ENCODE results near the gene SOX3. TPM values are rescaled to one million over a fixed set of nuclear protein-coding genes. Genes with fewer than 3 reads are reported as not detected.

Gene SOX3
- total RNA-seq, 4 donors from 2014 or later: 0.11 to 0.13 TPM; not detected in 2

DNA sequence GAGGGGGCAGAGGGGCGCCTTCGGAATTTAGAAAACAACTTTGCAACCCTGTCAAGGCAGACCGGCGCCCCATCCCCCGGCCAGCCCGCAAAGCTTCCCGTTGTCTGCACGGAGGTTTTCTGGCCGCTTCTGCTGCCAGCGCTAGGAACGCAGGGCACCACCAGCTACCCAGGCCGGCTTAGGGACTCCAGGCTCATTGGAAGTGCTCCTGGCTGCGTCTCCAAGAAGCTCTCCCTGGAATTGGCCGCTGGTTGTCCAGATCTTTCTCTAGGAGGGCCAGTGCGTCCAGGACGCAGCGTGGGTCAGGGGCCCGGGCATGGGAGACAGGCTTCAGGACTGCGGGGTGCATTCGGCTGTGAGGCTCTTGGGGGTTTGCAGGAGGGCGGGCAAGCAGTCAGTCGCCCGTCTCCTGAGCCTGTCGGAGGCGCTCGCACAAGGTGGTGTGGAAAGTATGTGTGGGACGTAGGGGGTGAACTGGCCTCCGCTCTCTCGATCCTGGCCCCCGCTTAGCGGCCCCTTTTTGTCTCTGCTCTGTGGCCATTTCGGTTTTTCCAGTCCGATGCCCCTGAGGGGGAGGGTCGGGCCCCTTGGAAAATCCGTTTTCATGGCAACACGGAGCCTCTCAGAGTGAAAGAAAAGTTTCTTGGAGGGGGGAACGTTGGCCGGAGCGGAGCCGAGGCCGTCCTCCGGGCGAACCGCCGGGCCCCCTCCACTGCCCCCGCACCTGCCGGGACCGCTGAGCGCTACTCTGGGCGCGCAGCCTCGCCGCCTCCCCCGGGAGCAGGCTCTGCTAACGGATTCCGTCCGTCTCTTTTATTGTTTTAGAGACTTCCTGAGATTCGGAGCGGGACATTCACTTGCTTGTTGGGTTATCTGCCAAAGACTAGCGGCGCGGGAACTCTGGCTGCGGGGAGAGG, 810 bp upstream of the SOX3 start:
- Histone ChIP-seq H3K9me3 (no peaks in the 10 kb centered on the region), H3K4me1 (peaks cover 5 to 14% of the 10 kb centered on the region in 2 donors), H3K27ac (no peak overlapping the region), H3K36me3 (no peaks in the 10 kb centered on the region), H3K27me3 (peaks cover 60 to 92% (median 82%) of the 10 kb centered on the region in 3 donors), H3K4me3 (no peak overlapping the region)
- DNase-seq (no peak), ATAC-seq (no peak)
- intact Hi-C loops (cut with DNase I; ENCODE audit: low total_unique reads): loop anchor here (5.0 to 10.0 kb wide), 2 partner anchors 71 to 448 kb away; no protein-coding TSS in a partner anchor
- in situ Hi-C loops (cut with MboI; ENCODE audit: low sequenced_read_pairs in 4 of 4): no loop called here
- no peak for TF ChIP-seq POLR2A (IDR thresholded peaks at IDR 0.05)
- TF ChIP-seq, protein P1, sequence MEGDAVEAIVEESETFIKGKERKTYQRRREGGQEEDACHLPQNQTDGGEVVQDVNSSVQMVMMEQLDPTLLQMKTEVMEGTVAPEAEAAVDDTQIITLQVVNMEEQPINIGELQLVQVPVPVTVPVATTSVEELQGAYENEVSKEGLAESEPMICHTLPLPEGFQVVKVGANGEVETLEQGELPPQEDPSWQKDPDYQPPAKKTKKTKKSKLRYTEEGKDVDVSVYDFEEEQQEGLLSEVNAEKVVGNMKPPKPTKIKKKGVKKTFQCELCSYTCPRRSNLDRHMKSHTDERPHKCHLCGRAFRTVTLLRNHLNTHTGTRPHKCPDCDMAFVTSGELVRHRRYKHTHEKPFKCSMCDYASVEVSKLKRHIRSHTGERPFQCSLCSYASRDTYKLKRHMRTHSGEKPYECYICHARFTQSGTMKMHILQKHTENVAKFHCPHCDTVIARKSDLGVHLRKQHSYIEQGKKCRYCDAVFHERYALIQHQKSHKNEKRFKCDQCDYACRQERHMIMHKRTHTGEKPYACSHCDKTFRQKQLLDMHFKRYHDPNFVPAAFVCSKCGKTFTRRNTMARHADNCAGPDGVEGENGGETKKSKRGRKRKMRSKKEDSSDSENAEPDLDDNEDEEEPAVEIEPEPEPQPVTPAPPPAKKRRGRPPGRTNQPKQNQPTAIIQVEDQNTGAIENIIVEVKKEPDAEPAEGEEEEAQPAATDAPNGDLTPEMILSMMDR (IDR thresholded peaks at IDR 0.05 in 4 of 5, conservative IDR thresholded peaks at IDR 0.05 in 1 of 5): no peak

GRCh38 chrX:140503714-140504351, 1.0 kb downstream of the SOX3 start:
- Histone ChIP-seq H3K4me3 (peak overlapping the region; percentile 21 to 36 (median 27)), H3K27me3 (peaks cover 54 to 80% (median 71%) of the 10 kb centered on the region in 3 donors), H3K36me3 (no peaks in the 10 kb centered on the region), H3K27ac (no peak overlapping the region), H3K9me3 (no peaks in the 10 kb centered on the region), H3K4me1 (peaks cover 5 to 14% of the 10 kb centered on the region in 2 donors)
- in situ Hi-C loops (cut with MboI; ENCODE audit: low sequenced_read_pairs in 4 of 4) (no loop called here), intact Hi-C loops (cut with DNase I; ENCODE audit: low total_unique reads) (loop anchor here (10.0 kb wide), 1 partner anchor 69 kb away; no protein-coding TSS in a partner anchor)
- ATAC-seq (peak; percentile 47 to 49), DNase-seq (no peak)
- TF ChIP-seq, protein P1 (IDR thresholded peaks at IDR 0.05 in 4 of 5, conservative IDR thresholded peaks at IDR 0.05 in 1 of 5): no peak
- TF ChIP-seq POLR2A (IDR thresholded peaks at IDR 0.05): no peak

- H3K27me3 ChIP-seq: peaks cover 52 to 74% (median 67%) of the 10 kb centered on the region in 3 donors
Measured at GRCh38 chrX:140503238-140503601, 1.6 kb downstream of the SOX3 start.

GRCh38 chrX:140502491-140503237, 2.2 kb downstream of the SOX3 start:
- no peak for ATAC-seq
- in situ Hi-C loops (cut with MboI; ENCODE audit: low sequenced_read_pairs in 4 of 4): no loop called here
- H3K27ac ChIP-seq: no peak overlapping the region
- H3K27me3 ChIP-seq: peaks cover 51 to 69% (median 68%) of the 10 kb centered on the region in 3 donors
- peak overlapping the region in 3 of 4 donors; percentile 5 to 36 (median 27) for H3K4me3 ChIP-seq
- intact Hi-C loops (cut with DNase I; ENCODE audit: low total_unique reads): loop anchor here (10.0 kb wide), 1 partner anchor 68 kb away; no protein-coding TSS in a partner anchor
- DNase-seq: no peak
- no peak for TF ChIP-seq POLR2A (IDR thresholded peaks at IDR 0.05)
- TF ChIP-seq, protein P1 (IDR thresholded peaks at IDR 0.05 in 4 of 5, conservative IDR thresholded peaks at IDR 0.05 in 1 of 5): no peak
- no peaks in the 10 kb centered on the region for H3K36me3 ChIP-seq
- H3K4me1 ChIP-seq: peaks cover 5 to 14% of the 10 kb centered on the region in 2 donors
- no peaks in the 10 kb centered on the region for H3K9me3 ChIP-seq

More at GRCh38 chrX:140503238-140503601, 1.6 kb downstream of the SOX3 start:
- no peaks in the 10 kb centered on the region for H3K36me3 ChIP-seq
- TF ChIP-seq, protein P1 (IDR thresholded peaks at IDR 0.05 in 4 of 5, conservative IDR thresholded peaks at IDR 0.05 in 1 of 5): no peak
- TF ChIP-seq POLR2A (IDR thresholded peaks at IDR 0.05): no peak
- H3K9me3 ChIP-seq: no peaks in the 10 kb centered on the region
- H3K4me1 ChIP-seq: peaks cover 5 to 14% of the 10 kb centered on the region in 2 donors
- intact Hi-C loops (cut with DNase I; ENCODE audit: low total_unique reads): loop anchor here (10.0 kb wide), 1 partner anchor 68 kb away; no protein-coding TSS in a partner anchor
- in situ Hi-C loops (cut with MboI; ENCODE audit: low sequenced_read_pairs in 4 of 4): no loop called here
- no peak for DNase-seq
- peak overlapping the region in 3 of 4 donors; percentile 14 to 36 (median 27) for H3K4me3 ChIP-seq
- H3K27ac ChIP-seq: no peak overlapping the region
- no peak for ATAC-seq
